Pons (tissue), 1 donor: ENCODE measurements around the gene PTPRN2.
"Not testable (repeated sequence)": the region's sequence is repeated elsewhere in the genome, so short reads cannot be mapped to it uniquely, and the experiment has no call there.

ENCODE experiments used
- DNase-seq: peaks from one replicate; pipeline ENCODE4 v3.0.0-alpha.2; 2016; ENCODE audit warnings: low spot score

Gene PTPRN2

DNA sequence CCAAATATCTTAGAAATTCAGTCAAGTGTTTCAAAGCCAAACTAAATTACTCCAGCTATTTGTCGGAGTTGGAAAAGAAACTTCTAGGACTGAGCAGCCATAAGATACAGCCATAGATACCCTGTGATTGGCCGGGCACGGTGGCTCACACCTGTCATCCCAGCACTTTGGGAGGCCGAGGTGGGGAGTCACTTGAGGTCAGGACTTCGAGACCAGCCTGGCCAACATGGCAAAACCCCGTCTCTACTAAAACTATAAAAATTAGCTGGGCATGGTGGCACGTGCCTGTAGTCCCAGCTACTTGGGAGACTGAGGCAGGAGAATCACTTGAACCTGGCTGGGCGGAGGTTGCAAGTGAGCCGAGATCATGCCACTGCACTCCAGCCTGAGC, 607.3 kb downstream of the PTPRN2 start:
- not testable (repeated sequence) for DNase-seq

DNA sequence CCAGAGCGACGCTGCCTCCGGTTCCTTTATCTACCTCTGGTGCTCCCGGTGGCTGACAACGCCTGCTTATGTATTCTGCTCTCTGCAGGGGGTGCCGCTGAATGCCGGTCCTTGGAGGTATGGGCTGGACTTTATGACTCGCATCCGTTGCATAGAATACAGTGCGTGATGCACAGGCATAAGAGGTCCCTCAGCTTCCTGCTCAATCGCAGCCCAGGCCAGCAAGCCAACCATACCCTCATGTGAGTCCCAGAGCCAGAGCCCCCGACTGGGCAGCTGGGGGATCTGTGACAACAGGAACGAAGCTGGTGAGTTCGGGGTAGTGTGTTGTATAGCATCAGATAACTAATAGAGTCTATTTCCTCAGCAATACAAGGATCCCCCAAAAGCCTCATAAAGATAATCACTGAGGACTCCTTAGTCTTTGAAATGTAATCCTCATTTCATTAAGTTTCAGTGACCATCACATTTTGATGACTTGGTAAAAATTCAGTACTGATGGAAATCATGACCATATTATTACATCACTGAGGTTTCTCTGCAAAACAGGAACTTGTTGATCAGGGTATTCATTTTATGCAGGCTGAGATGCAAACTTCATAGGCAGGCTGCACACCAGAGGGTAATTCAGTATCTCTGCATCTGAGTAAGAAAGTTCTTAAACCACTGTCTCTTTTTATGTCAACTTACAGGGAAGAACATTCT, 607.8 kb downstream of the PTPRN2 start:
- no peak for DNase-seq

DNA sequence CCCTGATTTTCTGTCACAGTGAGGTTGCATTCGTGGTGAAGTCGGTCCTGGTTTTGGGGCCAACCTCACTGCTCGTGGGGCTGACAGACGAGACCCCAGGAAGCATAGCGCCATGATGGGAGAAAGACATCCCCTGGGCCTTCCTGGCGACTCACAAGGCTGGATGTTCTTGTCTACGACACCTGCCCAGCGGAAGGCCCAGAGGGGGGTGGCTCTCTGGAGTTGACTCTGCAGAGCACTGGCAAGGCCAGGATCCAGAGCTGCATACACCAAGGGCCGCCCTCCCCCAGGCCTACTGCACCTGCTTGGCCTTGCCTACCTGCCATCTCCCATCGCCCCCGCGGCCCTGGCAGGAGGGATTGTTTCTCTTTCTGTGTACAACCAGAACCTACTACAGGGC, 608.9 kb downstream of the PTPRN2 start:
- no peak for DNase-seq

DNA sequence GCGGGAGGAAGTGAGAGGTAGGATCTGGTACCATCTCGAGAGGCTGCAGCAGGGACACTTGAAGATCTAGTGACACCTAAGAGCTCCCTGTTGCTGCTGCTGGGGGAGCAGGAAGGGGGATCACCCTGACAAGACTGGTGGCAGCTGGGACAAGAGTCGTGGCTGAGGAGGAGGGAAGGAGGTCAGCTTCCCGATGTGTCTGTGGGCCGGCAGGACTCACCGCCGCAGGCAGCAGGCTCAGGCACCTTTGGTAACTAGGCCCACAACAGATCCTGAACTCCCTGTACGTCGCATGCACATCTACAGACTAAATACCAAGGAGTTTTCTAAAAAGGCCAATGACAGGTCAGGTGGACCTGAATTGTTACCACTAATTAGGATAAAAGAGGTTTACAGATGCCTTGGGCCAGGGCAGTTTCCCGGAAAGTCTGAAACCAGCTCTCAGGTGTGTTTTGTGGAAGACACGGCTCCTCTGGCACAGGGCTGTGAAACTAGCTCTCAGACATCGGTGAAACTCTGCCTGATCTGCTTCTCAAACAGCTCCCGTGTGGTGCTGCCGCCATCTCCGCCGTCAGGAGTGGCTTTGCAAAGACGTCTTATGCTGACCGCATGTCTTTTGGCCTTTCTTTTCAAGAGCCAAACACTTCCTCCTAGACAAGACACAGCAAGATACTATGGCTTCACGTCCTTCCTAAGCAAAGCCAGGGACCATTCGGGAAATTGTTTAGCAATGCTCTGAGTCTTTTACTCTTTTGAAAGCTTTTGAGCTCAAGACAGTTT, 609.7 kb downstream of the PTPRN2 start:
- DNase-seq, result no peak

DNA sequence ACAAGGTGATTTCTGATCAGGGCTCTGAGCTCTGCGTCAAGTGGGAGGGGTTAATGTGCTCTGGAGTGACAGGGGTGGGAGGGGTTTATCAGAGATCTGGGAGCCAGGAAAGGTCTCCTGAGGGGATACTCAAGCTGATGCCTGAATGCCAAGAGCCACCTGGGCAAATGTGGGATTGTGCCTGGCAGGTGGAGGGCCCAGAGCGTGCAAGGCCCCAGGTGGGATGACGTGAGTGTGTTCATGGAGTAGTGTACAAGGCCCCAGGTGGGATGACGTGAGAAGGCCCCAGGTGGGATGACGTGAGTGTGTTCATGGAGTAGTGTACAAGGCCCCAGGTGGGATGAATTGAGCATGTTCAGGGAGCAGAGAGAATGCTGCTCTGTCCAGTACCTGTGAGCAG, 610.3 kb downstream of the PTPRN2 start:
- DNase-seq, result no peak

DNA sequence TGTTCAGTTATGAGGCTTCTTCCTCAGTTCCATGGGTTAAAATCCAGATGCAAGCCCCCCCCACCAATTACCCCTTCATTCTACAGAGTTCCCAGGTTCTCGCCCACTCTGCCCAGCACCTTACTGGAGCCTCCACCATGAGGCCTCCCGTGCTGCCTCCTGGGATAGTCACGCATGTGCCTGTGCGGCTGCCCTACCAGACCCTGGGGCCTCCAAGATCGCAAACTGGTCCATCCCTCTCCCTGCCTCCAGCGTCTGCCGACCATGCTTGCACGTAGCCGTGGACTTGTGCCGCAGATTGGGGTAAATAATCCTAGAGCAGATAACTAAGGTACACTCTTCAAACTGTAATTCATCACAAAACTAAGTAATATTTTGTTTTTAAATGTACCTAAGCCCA, 611.2 kb downstream of the PTPRN2 start:
- no peak for DNase-seq

DNA sequence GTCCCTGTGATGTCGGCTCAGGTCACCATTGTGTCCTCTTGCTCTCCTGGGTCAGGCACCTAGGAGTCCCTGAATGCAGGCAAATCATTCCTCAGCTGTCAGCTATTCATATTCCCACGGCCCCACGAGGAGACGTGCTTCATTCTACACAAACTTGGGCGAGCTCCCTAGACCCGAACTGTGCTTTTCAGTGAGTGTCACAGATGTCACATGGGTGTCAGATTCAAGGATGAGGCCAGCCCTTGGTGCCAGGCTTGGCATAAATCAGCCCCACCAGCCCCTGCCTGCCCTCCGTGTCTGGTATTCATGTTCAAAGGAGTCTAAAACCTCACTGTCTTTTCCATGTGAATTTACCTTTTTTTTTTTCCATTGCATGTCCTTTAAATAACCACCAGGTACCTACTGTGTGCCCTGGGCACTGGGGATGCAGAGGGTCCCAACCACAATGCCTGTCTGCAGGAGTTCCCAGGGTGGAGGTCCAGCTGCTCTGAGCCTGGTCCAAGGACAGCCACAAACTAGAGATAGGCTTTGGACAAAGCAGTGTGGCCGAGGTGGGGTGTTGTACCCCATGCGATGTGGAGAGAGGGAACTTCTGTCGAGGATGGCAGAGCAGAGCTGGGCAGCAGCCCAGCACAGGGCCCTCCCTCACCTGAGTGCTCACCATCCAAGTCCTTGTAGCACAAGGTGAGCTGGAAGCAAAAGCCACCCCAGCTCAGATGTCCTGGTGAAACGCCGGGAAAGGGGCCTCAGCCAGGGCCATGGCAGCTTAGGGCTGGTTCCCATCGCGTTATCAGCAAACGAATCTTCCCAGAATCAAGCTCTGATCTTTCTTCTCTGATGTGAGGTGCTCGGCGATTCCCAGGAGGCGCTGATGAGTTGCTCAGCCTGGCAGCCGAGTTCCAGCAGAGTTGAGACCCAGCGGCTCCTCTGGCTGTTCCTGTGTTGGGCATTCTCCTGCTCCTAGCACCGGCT, 611.9 kb downstream of the PTPRN2 start:
- DNase-seq, result no peak

DNA sequence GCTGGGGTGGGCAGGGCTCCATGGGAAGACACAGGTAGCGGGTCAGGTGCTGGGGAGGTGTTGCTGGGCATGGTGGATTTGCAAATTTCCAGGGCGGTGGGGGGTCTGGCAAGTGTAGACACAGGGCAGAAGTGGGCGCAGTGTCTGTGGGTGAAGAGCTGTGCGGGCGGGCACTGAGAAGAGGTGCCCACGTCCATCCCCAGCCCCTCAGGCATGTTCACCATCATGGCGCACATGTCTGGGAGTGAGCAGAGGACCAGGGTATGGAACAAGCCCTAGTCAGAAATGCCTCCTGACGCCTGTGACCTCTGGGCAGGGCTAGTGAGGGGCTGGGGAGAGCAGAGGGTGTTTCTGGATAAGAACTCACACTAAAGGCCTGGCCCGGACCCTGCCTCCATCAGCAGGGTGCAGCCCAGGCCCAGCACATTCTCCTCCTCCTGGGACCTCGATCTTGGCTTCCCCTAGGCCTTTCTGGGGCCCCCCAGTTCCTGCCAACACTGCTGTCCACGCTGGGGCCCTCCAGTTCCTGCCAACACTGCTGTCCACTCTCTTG, 612.9 kb downstream of the PTPRN2 start:
- no peak for DNase-seq

DNA sequence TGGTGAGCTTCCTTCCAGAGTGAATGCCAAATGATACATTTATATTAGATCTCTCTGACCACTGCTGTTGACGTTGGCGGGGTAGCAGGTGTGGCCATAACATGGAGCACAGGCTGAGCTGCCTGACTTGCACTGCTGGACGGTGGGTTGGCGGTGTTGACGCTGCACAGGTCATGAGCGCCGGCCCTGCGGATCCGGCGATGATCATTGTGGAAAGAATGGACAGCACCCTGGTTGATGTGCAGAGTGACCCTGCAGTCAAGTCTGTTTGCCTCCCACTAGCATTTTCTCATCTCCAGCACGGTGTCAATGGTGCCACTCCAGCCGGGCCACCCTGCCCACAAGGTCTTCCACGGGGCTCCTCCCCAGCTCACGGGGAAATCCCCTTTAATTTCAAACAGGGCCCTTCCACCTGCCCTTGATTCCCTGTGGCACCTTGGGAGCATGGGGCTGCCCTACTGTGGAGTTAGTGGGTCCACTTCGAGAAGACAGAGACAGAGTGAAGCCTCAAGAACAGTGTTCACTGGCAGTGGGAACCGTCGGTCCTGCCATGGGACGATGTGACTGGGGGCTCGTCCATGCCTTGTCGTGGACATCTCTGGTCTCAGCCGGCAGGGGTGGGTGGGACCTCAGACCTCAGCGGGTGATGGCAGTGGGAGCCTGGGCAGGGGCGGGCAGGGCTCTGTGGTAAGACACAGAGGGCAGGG, 613.5 kb downstream of the PTPRN2 start:
- DNase-seq, result no peak

DNA sequence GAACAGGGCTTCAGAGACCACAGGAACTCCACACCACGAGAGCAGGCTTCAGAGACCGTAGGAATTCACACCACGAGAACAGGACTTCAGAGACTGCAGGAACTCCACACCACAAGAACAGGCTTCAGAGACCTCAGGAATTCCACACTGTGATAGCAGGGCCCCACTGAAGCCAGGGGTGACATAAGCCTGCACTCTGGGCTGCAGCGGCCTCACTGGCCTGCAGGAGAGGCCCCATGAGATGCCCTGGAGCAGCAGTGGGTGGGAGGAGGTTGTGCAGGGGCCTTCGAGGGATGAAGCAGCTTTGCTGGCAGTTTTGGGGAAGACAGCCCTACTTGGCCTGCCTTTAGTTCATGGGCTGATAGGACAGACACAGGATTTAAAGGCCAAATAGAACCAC, 614.7 kb downstream of the PTPRN2 start:
- DNase-seq, result no peak

DNA sequence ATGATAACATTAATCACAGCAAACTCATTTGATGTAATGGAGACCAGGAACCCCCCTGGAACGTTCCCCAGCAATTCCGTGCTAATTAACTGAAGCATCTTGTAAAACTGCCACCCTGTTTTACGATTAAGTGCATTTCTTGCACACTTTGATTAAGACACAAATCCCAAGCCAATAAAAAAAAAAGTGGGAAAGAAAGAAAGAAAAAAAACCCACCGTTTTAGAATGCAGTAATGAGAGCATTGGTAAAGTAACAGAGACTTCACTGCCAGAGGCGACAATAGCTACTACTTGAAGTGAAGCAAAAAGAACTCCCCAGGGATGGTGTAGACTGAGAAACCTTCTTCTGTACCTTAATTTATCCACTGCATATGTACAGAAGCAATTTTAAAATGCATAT, 616.1 kb downstream of the PTPRN2 start:
- no peak for DNase-seq

DNA sequence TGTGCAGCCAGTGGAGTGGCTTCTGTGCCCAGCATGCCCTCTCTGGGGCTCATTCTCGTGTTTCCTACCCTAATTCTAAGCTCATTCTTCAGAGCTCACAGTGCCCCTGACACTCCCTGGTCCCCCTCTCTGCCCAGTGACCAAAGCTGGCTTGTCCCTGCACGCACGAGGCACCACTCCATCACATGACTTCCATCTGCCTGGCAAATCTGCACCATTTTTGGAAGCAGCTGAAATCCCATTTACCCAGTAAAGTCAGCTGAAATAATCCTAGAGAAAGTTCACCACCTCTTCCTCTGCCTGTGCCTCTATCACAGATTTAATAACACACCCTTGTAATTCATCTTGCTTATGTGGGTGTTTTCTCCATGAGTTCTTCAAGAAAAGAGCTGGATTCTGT, 616.9 kb downstream of the PTPRN2 start:
- no peak for DNase-seq

DNA sequence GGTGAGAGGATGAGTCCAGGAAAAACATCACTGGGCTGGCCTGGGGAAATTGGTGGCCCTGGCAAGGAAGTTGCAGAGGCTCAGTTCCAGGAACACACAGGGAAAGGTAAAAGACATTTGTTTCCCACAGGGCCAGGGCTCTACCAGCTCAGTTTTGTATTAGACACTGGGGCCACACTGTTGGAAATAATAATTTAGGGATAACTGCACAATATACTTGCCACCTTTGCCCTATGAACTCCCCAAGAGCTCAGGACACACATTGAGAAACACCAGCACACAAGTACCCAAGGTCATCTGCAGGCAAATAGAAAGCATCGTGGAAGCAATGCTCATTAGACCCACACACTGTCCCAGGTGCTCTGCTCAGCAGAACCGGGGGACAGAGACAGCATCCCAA, 617.6 kb downstream of the PTPRN2 start:
- no peak for DNase-seq

DNA sequence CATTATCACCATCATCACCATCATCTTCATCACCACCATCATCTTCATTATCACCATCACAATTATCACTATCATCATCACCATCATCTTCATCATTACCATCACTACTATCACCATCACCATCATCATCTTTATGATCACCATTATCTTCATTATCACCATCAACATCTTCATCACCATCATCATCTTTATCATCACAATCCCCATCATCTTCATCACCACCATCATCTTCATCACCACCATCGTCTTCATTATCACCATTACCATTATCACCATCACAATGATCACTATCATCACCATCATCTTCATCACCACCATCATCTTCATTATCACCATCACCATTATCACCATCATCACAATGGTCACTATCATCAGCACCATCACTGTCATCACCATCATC, 621.1 kb downstream of the PTPRN2 start:
- no peak for DNase-seq

DNA sequence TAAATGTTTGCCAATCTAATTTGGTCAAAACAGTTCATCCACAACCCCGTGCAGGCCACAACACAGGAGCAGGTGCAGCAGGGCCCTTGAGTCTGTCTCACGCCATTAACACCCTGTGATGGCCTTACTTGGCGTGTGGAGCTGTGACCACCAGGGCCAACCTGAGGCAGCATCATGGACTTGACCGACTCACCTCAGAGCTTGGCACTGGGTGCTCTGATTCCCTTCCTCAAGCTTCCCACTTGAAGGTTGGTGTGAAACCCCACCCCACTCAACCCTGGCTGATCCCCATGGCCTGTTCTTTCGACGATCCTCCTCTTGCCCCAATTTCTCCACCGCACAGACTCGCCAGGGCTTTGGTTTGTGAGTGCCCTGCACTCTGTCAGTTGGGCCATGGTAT, 623.1 kb downstream of the PTPRN2 start:
- DNase-seq, result no peak

DNA sequence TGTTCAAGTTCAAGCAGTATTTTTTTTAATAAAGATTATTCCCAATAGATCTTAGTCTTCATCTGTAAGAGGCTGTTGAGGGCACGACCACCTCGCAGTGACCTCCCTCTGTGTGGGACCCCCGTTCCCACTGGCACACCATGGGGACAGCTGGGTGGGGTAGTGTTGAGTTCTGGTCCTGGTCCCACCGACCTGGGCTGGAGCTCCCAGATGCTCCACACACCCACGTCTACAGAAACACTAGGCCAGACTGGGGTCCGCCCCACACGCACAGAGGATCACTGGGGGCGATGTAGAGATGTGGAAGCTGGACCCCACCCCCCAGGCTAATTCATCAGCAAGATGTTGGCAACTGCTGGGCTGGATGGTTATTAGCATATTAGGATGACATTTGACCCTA, 623.6 kb downstream of the PTPRN2 start:
- DNase-seq, result no peak

DNA sequence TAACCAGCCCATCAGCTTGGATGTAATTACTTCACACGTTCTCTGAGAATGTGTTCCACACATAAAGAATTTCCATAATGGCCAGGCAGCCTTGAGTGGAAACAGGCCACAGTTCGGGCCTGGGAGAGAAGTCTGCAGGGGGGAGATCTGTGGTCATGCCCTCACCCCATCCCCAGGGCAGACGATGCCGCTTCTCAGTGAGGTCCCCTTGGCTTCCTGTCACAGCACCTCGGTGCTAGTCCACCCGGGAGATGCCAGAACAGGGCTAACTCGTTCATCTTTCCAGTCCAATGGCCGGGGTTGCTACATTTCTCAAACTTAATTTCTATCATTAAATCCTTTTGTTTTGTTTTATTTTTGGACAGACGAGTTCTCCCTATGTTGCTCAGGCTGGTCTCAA, 624.1 kb downstream of the PTPRN2 start:
- no peak for DNase-seq

DNA sequence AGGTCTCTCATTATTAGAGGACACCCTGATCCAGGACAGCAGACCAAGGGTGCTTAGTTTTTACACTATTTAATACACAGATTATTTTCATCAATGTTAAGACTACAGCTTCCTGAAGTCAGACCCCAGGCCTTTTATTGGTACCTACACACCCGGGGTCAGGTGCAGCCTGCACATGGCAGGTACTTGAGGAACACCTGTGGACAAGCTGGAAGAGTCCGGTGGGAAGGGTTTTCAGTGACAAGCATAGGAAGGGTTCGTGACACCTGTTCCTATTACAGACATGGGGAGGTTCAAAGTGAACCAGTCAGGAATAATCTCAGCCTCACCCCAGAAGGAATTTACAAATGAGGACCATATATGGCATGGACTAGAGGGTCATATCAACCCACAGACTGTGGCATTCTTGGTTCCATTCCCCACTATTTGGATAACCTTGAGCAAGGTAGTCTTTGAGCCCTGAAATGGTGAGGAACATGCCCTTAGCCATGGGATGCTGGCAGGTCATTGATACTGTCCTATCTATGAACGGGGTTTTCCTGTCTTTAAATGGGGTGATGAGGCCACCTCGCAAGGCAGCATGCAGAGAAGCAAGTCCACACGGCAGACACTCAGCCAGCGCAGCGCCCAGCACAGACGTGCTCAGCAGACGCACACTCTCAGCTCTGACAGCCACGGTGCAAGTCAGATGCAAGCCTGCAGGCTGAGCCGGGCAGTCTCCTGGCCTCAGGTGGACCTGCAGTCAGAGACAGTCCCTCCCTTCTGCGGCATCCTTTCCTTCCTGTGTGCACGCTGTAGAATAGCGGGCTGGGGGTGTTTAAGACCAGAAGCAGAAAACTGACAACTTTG, 624.9 kb downstream of the PTPRN2 start:
- no peak for DNase-seq

DNA sequence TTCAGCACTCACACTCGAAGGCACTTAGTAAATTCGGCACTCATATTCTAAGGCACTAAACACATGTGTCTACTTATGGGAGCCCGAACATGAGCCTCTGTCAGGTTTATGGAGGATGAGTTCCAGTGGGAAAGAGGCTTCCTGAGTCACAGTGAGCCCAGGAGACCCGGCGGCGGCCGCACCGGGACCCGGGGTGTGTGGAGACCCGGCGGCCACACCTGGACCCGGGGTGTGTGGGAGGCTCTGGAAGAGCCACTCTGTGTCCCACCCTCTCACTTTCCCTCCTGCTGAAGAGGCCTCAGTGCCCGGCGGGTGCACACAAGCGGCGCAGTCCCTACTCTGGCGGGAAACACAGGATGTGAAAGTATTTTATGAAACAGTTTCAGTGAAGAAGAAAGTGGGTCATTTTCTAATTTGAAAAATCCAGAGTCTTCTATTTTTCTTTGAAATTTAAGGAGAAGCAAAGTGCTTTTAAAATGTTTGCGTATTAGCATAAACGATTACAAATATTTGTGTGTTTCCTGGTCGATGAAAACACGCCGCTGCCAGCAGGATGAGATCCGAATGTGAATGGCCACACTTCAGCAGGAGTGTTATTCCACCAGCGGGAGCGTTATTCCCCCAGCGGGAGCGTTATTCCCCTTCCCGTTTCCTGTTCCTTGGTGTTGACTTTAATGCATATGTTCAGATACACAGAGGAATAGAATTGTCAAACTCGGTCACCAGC, 625.7 kb downstream of the PTPRN2 start:
- DNase-seq, result no peak
